Naive thymus-derived CD4-positive, alpha-beta T cell (primary cell): Measurements from ENCODE around the gene SCN7A. TPM values are rescaled to one million over a fixed set of nuclear protein-coding genes. Genes with fewer than 3 reads are reported as not detected.

ENCODE experiments used
- ATAC-seq: fragments of 150-1000 bp; cut with Tn5 transposase; 2 replicates; pipeline ENCODE4 v1.10.0; 2021; ENCODE audit warnings: mild to moderate bottlenecking, moderate library complexity
- CTCF ChIA-PET: fragments of 350-600 bp; sonication (Branson Sonifier 250); formaldehyde crosslinking; loops from one replicate; lab custom pipeline; 2021; ENCODE audit warnings: antibody characterized with exemption; lab: Charles Lee
- POLR2A ChIA-PET: fragments of 350-600 bp; sonication (Branson Sonifier 250); formaldehyde crosslinking; loops from one replicate; lab custom pipeline; 2021; ENCODE audit warnings: antibody characterized with exemption, inconsistent platforms; lab: Charles Lee
- DNase-seq, 9 donors: peaks; one replicate each; pipeline versions ENCODE4 v3.0.0 to v3.0.0-alpha.2; 2020 to 2022; ENCODE audit warnings: mixed read lengths in 1 of 9
- H3K27ac ChIP-seq: one replicate; pipeline ENCODE4 v1.7.0; 2013; ENCODE audit warnings: mild to moderate bottlenecking, low read depth, low read length, moderate library complexity
- H3K27me3 ChIP-seq, 2 donors: one replicate each; pipeline ENCODE4 v1.7.0; 2013; ENCODE audit warnings: low read length in 2 of 2, mild to moderate bottlenecking in 2 of 2, moderate library complexity in 2 of 2; ENCODE audit not compliant: control insufficient read depth in 2 of 2, insufficient read depth in 2 of 2
- H3K36me3 ChIP-seq, 3 experiments: 1 replicate in 2 of 3; 2 replicates in 1 of 3; pipeline ENCODE4 v1.7.0; 2013; ENCODE audit warnings: low read length in 3 of 3, mild to moderate bottlenecking in 3 of 3, moderate library complexity in 1 of 3; ENCODE audit not compliant: insufficient read depth in 3 of 3, control insufficient read depth in 2 of 3
- H3K4me1 ChIP-seq, 2 donors: one replicate each; pipeline ENCODE4 v1.7.0; 2013; ENCODE audit warnings: low read length in 2 of 2, mild to moderate bottlenecking in 2 of 2, moderate library complexity in 1 of 2; ENCODE audit not compliant: control insufficient read depth in 2 of 2, insufficient read depth in 2 of 2
- H3K4me3 ChIP-seq: 2 replicates; pipeline ENCODE4 v1.7.0; 2013; ENCODE audit warnings: mild to moderate bottlenecking, low read length
- H3K9me3 ChIP-seq, 3 experiments: 1 replicate in 2 of 3; 2 replicates in 1 of 3; pipeline ENCODE4 v1.7.0; 2013; ENCODE audit warnings: low read length in 3 of 3; ENCODE audit not compliant: control insufficient read depth in 2 of 3
- H3K27ac Mint-ChIP-seq, 9 donors: one replicate each; pipeline ENCODE4 v1.8.0; 2020 to 2022; ENCODE audit warnings: mixed read lengths in 9 of 9, mild to moderate bottlenecking in 8 of 9, moderate library complexity in 5 of 9, inconsistent platforms in 2 of 9
- H3K27me3 Mint-ChIP-seq, 5 donors: one replicate each; pipeline ENCODE4 v1.8.0; 2021 to 2022; ENCODE audit warnings: mixed read lengths in 5 of 5, mild to moderate bottlenecking in 1 of 5
- H3K36me3 Mint-ChIP-seq, 5 donors: one replicate each; pipeline ENCODE4 v1.8.0; 2020 to 2022; ENCODE audit warnings: mixed read lengths in 5 of 5, mild to moderate bottlenecking in 3 of 5, inconsistent platforms in 1 of 5
- H3K4me1 Mint-ChIP-seq, 7 donors: one replicate each; pipeline ENCODE4 v1.8.0; 2020 to 2022; ENCODE audit warnings: mixed read lengths in 7 of 7, mild to moderate bottlenecking in 3 of 7, inconsistent platforms in 1 of 7
- H3K4me3 Mint-ChIP-seq, 10 donors: one replicate each; pipeline ENCODE4 v1.8.0; 2020 to 2022; ENCODE audit warnings: mild to moderate bottlenecking in 10 of 10, mixed read lengths in 10 of 10, moderate library complexity in 6 of 10, inconsistent platforms in 2 of 10
- H3K9me3 Mint-ChIP-seq, 11 donors: one replicate each; pipeline ENCODE4 v1.8.0; 2020 to 2022; ENCODE audit warnings: mixed read lengths in 11 of 11, mild to moderate bottlenecking in 4 of 11, inconsistent platforms in 1 of 11, moderate library complexity in 1 of 11
- intact Hi-C, 2 donors: fragments of 100-400 bp; cut with micrococcal nuclease; formaldehyde crosslinking; loops; one replicate each; pipeline ENCODE4 v1.15.1; 2023
- polyA plus RNA-seq, 2 donors: library from polyadenylated mRNA; unstranded; fragments of 300-500 nt; fragmentation: Illumina TruSeq; gene quantifications; one replicate each; pipeline ENCODE4 v1.2.3, GENCODE V29; 2021
- total RNA-seq, 6 experiments: library from RNA in 5 of 6; stranded (reverse) in 5 of 6; gene quantifications; 1 replicate in 5 of 6; 2 replicates in 1 of 6; pipeline ENCODE4 v1.2.3 and lab custom pipeline; 2021 to 2026

SCN7A gene
- total and polyA plus RNA-seq, 7 experiments from 2014 or later = 0.05 TPM; not detected in 6

- Mint-ChIP-seq H3K27me3 (no peaks in the 10 kb centered on the region), H3K27ac (no peak overlapping the region), H3K9me3 (no peaks in the 10 kb centered on the region), H3K36me3 (no peaks in the 10 kb centered on the region), H3K4me1 (no peaks in the 10 kb centered on the region), H3K4me3 (no peak overlapping the region)
- H3K4me3 ChIP-seq = no peak overlapping the region
- DNase-seq (no peak), ATAC-seq (no peak)
- no peaks in the 10 kb centered on the region for H3K36me3 ChIP-seq
- ChIA-PET POLR2A (interaction anchor here (1.0 kb wide), 1 partner anchor 25 kb away, joined by 3 read pairs; no protein-coding TSS in a partner anchor), CTCF (no interaction called here)
- H3K4me1 ChIP-seq = no peaks in the 10 kb centered on the region
- H3K9me3 ChIP-seq = no peaks in the 10 kb centered on the region
- intact Hi-C loops = no loop called here
- no peaks in the 10 kb centered on the region for H3K27me3 ChIP-seq
- no peak overlapping the region for H3K27ac ChIP-seq
Observed at GRCh38 chr2:166424841-166425240, 69.2 kb downstream of the SCN7A start.

GRCh38 chr2:166419616-166419934 is 74.5 kb downstream of the SCN7A start:
- H3K4me1 Mint-ChIP-seq = no peaks in the 10 kb centered on the region
- no peaks in the 10 kb centered on the region for H3K27me3 Mint-ChIP-seq
- Histone ChIP-seq H3K27me3 (no peaks in the 10 kb centered on the region), H3K4me3 (no peak overlapping the region), H3K9me3 (no peaks in the 10 kb centered on the region), H3K27ac (no peak overlapping the region), H3K36me3 (no peaks in the 10 kb centered on the region), H3K4me1 (no peaks in the 10 kb centered on the region)
- DNase-seq (no peak), ATAC-seq (no peak)
- H3K36me3 Mint-ChIP-seq = no peaks in the 10 kb centered on the region
- POLR2A ChIA-PET = no interaction called here
- H3K27ac Mint-ChIP-seq = no peak overlapping the region
- CTCF ChIA-PET = no interaction called here
- intact Hi-C loops = no loop called here
- no peak overlapping the region for H3K4me3 Mint-ChIP-seq
- H3K9me3 Mint-ChIP-seq = no peaks in the 10 kb centered on the region

- H3K9me3 ChIP-seq = no peaks in the 10 kb centered on the region
- no peak for DNase-seq
- POLR2A ChIA-PET = no interaction called here
- Mint-ChIP-seq H3K9me3 (no peaks in the 10 kb centered on the region), H3K27ac (no peak overlapping the region), H3K27me3 (no peaks in the 10 kb centered on the region), H3K4me1 (no peaks in the 10 kb centered on the region), H3K4me3 (no peak overlapping the region), H3K36me3 (no peaks in the 10 kb centered on the region)
- ATAC-seq = no peak
- H3K27me3 ChIP-seq = no peaks in the 10 kb centered on the region
- H3K27ac ChIP-seq = no peak overlapping the region
- no peak overlapping the region for H3K4me3 ChIP-seq
- H3K36me3 ChIP-seq = no peaks in the 10 kb centered on the region
- CTCF ChIA-PET = no interaction called here
- intact Hi-C loops = no loop called here
- no peaks in the 10 kb centered on the region for H3K4me1 ChIP-seq
Observed at GRCh38 chr2:166418853-166419615, 75.0 kb downstream of the SCN7A start.

- Mint-ChIP-seq H3K36me3 (no peaks in the 10 kb centered on the region), H3K4me3 (no peak overlapping the region), H3K27me3 (no peaks in the 10 kb centered on the region), H3K9me3 (no peaks in the 10 kb centered on the region), H3K27ac (no peak overlapping the region), H3K4me1 (no peaks in the 10 kb centered on the region)
- no peak for DNase-seq
- ChIA-PET POLR2A (no interaction called here), CTCF (no interaction called here)
- Histone ChIP-seq H3K9me3 (no peaks in the 10 kb centered on the region), H3K4me1 (no peaks in the 10 kb centered on the region), H3K4me3 (no peak overlapping the region), H3K27ac (no peak overlapping the region), H3K27me3 (no peaks in the 10 kb centered on the region), H3K36me3 (no peaks in the 10 kb centered on the region)
- intact Hi-C loops = no loop called here
- no peak for ATAC-seq
Observed at GRCh38 chr2:166417669-166418068, 76.4 kb downstream of the SCN7A start.

GRCh38 chr2:166413255-166413654 is 80.8 kb downstream of the SCN7A start:
- Histone ChIP-seq H3K27ac (no peak overlapping the region), H3K4me1 (no peaks in the 10 kb centered on the region), H3K27me3 (no peaks in the 10 kb centered on the region), H3K9me3 (no peaks in the 10 kb centered on the region), H3K4me3 (no peak overlapping the region), H3K36me3 (no peaks in the 10 kb centered on the region)
- Mint-ChIP-seq H3K4me3 (no peak overlapping the region), H3K27me3 (no peaks in the 10 kb centered on the region), H3K27ac (no peak overlapping the region), H3K4me1 (no peaks in the 10 kb centered on the region), H3K36me3 (no peaks in the 10 kb centered on the region), H3K9me3 (peaks cover 0 to 8% (median 0%) of the 10 kb centered on the region in 11 donors)
- intact Hi-C loops = no loop called here
- CTCF ChIA-PET = no interaction called here
- POLR2A ChIA-PET = no interaction called here
- DNase-seq = no peak
- ATAC-seq = no peak

GRCh38 chr2:166411473-166412230 is 82.4 kb downstream of the SCN7A start:
- no peaks in the 10 kb centered on the region for H3K9me3 ChIP-seq
- Mint-ChIP-seq H3K27ac (no peak overlapping the region), H3K27me3 (no peaks in the 10 kb centered on the region), H3K9me3 (peaks cover 0 to 10% (median 0%) of the 10 kb centered on the region in 11 donors), H3K4me1 (no peaks in the 10 kb centered on the region), H3K36me3 (no peaks in the 10 kb centered on the region), H3K4me3 (no peak overlapping the region)
- no peaks in the 10 kb centered on the region for H3K27me3 ChIP-seq
- ATAC-seq (no peak), DNase-seq (no peak)
- ChIA-PET POLR2A (no interaction called here), CTCF (no interaction called here)
- no peaks in the 10 kb centered on the region for H3K4me1 ChIP-seq
- no peak overlapping the region for H3K27ac ChIP-seq
- intact Hi-C loops = no loop called here
- H3K4me3 ChIP-seq = no peak overlapping the region
- H3K36me3 ChIP-seq = no peaks in the 10 kb centered on the region
